ENCODE measurements around the gene SERPINC1.
"Not testable (repeated sequence)": the region's sequence is repeated elsewhere in the genome, so short reads cannot be mapped to it uniquely, and the experiment has no call there.

Gene SERPINC1

GRCh38 chr1:173917149-173917548, at the start of gene SERPINC1:
TSS of gene SERPINC1 (minus strand) at chr1:173917327. CDS start at chr1:173917259, 68 bp downstream.
- no peak for DNase-seq (ENCODE audit: low read depth, low spot score)

GRCh38 chr1:173965896-173966295, 48.8 kb upstream of the SERPINC1 start:
- DNase-seq (ENCODE audit: low read depth, low spot score) = not testable (repeated sequence)

- DNase-seq (ENCODE audit: low read depth, low spot score) = no peak
These were observed 46.4 kb upstream of the SERPINC1 start for GRCh38 chr1:173963477-173963876.

- no peak for DNase-seq (ENCODE audit: low read depth, low spot score)
These were observed 43.5 kb upstream of the SERPINC1 start for GRCh38 chr1:173960625-173961024.

- no peak for DNase-seq (ENCODE audit: low read depth, low spot score)
These were observed 37.1 kb upstream of the SERPINC1 start for GRCh38 chr1:173954179-173954578.

- DNase-seq (ENCODE audit: low read depth, low spot score) = no peak
These were observed 31.5 kb upstream of the SERPINC1 start for GRCh38 chr1:173948594-173948993.

- no peak for DNase-seq (ENCODE audit: low read depth, low spot score)
These were observed 29.3 kb upstream of the SERPINC1 start for GRCh38 chr1:173946380-173946921.

GRCh38 chr1:173937062-173937461, 19.9 kb upstream of the SERPINC1 start:
- peak; percentile 29 for DNase-seq (ENCODE audit: low read depth, low spot score)

- DNase-seq (ENCODE audit: low read depth, low spot score) = peak; percentile 49
These were observed 17.3 kb upstream of the SERPINC1 start for GRCh38 chr1:173934440-173934839.

- not testable (repeated sequence) for DNase-seq (ENCODE audit: low read depth, low spot score)
These were observed 13.4 kb upstream of the SERPINC1 start for GRCh38 chr1:173930541-173930940.

GRCh38 chr1:173925306-173926242, 8.4 kb upstream of the SERPINC1 start:
- DNase-seq (ENCODE audit: low read depth, low spot score) = no peak

- no peak for DNase-seq (ENCODE audit: low read depth, low spot score)
These were observed 3.7 kb upstream of the SERPINC1 start for GRCh38 chr1:173920861-173921260.

- no peak for DNase-seq (ENCODE audit: low read depth, low spot score)
These were observed 737 bp upstream of the SERPINC1 start for GRCh38 chr1:173917635-173918493.

- no peak for DNase-seq (ENCODE audit: low read depth, low spot score)
These were observed 460 bp downstream of the SERPINC1 start for GRCh38 chr1:173916667-173917066.

- DNase-seq (ENCODE audit: low read depth, low spot score) = no peak
These were observed 1.5 kb downstream of the SERPINC1 start for GRCh38 chr1:173915596-173915995.

GRCh38 chr1:173914366-173914871, 2.7 kb downstream of the SERPINC1 start:
- DNase-seq (ENCODE audit: low read depth, low spot score) = no peak

- no peak for DNase-seq (ENCODE audit: low read depth, low spot score)
These were observed 4.0 kb downstream of the SERPINC1 start for GRCh38 chr1:173913111-173913510.

- no peak for DNase-seq (ENCODE audit: low read depth, low spot score)
These were observed 13.1 kb downstream of the SERPINC1 start for GRCh38 chr1:173903827-173904531.

GRCh38 chr1:173900992-173901391, 16.1 kb downstream of the SERPINC1 start:
- DNase-seq (ENCODE audit: low read depth, low spot score) = no peak

- DNase-seq (ENCODE audit: low read depth, low spot score) = no peak
These were observed 16.7 kb downstream of the SERPINC1 start for GRCh38 chr1:173900427-173900826.

- no peak for DNase-seq (ENCODE audit: low read depth, low spot score)
These were observed 22.9 kb downstream of the SERPINC1 start for GRCh38 chr1:173894189-173894588.
